ENCODE results near the gene ATG16L2.
"Not testable (repeated sequence)": the region's sequence is repeated elsewhere in the genome, so short reads cannot be mapped to it uniquely, and the experiment has no call there.

Gene ATG16L2

GRCh38 chr11:72842653-72843330 lies 28.6 kb downstream of the ATG16L2 start:
- DNase-seq (ENCODE audit: low read depth, low spot score), result no peak

DNA sequence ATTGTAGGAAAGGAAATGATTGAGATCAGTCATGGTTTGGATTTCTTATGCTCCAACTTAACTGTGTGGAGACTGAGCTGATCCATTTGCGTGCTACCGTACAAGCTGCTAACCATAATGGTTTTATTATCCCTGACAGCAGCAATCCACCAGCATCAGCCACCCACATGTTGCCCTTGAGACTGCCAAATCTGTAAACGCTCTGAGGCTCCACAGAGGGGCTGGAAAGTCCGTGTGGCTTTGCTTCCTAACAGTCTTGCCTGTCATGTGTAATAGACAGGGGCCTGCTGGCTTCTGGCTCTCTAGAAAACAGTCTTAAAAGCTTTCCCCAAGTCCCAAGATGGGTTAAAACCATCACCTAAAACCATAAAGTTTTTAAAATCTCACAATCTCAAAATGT lies 30.1 kb downstream of the ATG16L2 start:
- no peak for DNase-seq (ENCODE audit: low read depth, low spot score)

DNA sequence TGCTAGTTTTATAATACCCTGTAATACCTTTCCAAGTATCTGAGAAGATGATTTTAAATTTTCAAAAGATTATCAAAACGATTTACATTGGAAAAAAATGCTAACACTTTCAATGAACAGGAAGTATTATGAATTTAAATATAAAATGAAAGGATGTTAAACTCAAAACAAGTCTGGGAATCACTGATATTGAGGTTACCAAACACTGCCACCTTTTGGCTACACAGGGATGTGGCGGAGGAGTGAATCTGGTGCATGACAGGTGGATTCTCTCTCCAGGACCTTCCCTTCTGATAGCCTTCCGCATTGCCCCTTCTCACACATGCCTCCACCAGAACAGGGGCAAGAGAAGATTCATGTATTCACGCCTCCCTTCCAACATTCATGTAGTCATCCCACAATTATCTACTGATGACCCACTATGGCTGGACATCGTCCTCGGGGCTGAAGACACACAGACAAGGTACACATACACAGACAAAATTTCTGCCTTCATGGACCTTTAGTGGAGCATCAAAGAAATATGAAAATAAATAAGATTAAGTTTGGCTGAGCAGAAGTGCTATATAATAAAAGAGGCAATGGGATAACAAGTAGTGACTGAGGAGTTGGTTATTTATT lies 34.7 kb downstream of the ATG16L2 start:
- no peak for DNase-seq (ENCODE audit: low read depth, low spot score)

- DNase-seq (ENCODE audit: low read depth, low spot score), result no peak
Measured at GRCh38 chr11:72850832-72851231, 36.6 kb downstream of the ATG16L2 start.

DNA sequence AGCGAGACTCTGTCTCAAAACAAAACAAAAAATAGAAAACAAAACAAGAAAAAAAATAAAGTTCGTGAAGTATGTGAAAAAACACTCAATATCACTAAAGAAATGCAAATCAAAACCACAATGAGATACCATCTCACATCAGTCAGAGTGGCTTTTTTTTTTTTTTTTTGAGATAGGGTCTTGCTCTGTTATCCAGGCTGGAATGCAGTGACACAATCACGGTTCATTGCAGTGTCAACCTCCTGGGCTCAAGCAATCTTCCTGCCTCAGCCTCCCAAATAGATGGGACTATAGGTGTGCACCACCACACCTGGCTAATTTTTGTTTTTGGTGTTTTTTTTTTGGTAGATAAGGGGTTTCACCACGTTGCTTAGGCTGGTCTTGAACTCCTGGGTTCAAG lies 37.5 kb downstream of the ATG16L2 start:
- DNase-seq (ENCODE audit: low read depth, low spot score), result no peak

GRCh38 chr11:72856065-72856464 lies 41.9 kb downstream of the ATG16L2 start:
- no peak for DNase-seq (ENCODE audit: low read depth, low spot score)

GRCh38 chr11:72856551-72857345 lies 42.5 kb downstream of the ATG16L2 start:
- no peak for DNase-seq (ENCODE audit: low read depth, low spot score)

DNA sequence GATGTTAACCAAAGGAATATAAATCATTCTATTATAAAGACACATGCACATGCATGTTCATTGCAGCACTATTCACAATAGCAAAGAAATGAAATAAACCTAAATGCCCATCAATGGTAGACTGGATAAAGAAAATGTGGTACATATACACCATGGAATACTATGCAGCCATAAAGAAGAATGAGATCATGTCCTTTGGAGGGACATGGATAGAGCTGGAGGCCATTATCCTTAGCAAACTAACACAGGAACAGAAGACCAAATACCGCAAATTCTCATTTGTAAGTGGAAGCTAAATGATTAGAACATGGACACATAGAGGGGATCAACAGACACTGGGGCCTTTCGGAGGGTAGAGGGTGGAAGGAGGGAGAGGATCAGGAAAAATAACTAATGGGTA lies 44.1 kb downstream of the ATG16L2 start:
- DNase-seq (ENCODE audit: low read depth, low spot score), result not testable (repeated sequence)

DNA sequence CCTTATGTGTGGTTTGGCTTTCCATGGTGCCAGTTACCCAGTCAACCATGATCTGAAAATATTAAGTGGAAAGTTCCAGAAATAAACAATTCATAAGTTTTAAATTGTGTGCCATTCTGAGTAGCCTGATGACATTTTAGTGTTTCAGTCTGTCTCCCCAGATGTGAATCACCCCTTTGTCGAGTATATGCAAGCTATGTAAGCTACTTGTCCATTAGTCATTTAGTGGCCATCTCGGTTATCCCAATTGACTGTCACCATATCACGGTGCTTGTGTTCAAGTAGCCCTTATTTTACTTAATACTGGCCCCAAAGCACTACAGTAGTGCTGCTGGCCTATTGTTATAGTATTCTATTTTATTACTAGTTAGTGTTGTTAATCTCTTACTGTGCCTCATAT lies 44.9 kb downstream of the ATG16L2 start:
- DNase-seq (ENCODE audit: low read depth, low spot score), result no peak

GRCh38 chr11:72860010-72860409 lies 45.8 kb downstream of the ATG16L2 start:
- no peak for DNase-seq (ENCODE audit: low read depth, low spot score)

DNA sequence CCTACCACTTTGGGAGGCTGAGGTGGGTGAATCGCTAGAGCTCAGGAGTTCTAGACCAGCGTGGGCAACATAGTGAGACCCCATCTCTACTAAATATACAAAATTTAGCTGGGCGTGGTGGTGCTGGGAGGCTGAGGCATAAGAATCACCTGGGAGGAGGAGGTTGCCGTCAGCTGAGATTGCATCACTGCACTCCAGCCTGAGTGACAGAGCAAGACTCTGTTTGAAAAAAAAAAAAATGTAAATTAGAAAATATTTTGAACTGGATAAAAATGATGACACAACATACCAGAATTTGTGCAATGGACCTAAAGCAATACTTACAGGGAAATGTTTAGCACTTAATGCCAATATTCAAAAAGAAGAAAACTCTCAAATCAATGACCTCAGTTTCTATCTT lies 46.4 kb downstream of the ATG16L2 start:
- no peak for DNase-seq (ENCODE audit: low read depth, low spot score)

DNA sequence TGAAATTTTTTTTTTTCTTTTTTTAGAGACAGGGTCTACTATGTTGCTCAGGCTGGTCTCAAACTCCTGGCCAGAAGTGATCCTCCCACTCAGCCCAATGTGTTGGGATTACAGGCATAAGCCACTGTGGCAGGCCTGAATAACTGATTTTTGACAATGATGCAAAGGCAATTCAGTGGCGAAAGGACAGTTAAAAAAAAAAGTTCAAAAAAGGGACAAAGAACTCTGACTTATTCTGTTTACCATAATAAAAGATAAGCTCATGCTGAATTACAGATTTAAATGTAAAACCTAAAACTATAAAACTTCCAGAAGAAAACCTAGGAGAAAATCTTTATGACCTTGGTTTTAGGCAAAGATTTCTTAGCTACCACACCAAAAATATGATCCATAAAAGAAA lies 48.9 kb downstream of the ATG16L2 start:
- DNase-seq (ENCODE audit: low read depth, low spot score), result no peak

DNA sequence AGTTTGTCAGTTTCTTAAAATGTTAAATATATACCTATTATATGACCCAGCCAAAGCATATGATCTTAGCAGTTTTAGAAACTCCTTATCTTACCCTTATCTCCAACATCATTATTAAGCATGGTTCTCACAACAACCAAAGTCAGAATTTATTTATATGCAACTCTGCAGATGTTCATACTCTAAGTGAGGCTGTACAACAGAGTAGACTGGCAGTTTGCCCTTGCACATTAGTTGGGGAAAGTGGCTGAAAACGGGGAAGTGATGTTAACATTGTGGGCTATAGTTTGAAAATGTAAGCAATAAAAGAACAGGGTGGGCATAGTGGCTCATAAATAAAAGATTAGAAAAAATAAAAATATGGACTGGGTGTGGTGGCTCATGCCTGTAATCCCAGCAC lies 49.7 kb downstream of the ATG16L2 start:
- no peak for DNase-seq (ENCODE audit: low read depth, low spot score)

DNA sequence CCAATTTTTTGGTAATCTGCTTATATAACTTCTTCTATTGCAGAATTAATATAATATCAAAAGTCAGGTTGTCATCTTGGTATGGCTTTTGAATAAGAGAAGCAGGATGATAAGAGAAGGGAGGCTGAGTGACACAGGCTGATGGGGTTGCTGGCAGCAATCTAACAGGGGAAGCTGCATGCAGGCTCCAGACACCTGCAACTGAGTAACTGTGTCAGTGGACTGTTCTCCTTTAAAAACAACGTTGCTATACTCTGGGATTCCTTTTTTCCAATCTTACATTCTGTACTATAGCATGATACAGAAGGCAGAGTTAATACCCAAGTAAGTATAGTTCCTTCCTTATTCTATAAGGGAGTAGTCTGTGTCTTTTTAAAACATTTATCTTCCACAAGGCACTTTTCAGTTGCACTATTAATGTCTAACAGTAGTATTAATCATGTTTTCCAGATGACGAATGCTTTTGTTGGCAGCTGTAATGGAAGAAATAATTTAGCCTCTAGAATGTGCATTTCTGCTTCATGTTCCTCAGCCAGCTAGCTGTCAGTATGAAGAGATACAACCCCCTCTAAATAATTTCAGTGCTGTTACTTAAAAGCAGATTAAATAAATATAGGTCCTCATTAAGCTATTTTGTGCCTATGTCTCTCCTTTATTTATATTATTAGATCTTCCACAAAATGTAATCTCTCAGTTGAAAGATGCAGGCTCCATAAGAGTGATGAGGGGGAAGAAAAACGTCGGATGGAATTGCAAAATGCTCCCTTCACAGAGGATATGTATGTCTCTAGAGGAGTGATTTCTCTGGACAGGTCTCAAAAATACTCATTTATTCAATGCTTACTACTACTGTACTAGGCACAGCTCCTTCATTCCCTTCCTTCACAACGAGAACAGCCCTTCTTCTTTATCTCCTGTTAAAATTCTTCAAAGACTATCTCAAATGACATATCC lies 50.8 kb downstream of the ATG16L2 start:
- DNase-seq (ENCODE audit: low read depth, low spot score), result no peak

- no peak for DNase-seq (ENCODE audit: low read depth, low spot score)
Measured at GRCh38 chr11:72867970-72868369, 53.8 kb downstream of the ATG16L2 start.

DNA sequence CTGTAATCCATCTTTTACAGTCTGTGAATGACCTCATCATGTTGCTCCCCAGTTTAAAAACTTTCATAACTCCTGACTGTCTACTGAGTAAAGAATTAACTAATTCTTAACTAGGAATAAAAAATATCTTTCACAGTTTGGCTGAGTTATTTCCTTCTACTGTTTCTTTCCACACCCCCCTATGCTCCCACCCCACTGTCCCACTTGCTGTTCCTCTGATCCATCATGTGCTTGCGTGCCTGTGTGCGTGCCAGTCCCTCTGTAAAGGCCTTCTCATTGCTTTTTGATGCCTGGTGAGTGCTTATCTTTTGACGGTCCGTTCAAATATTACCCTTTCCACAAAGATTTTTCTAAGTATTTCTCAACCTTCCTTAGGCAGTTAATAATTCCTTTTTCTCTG lies 55.6 kb downstream of the ATG16L2 start:
- no peak for DNase-seq (ENCODE audit: low read depth, low spot score)

DNA sequence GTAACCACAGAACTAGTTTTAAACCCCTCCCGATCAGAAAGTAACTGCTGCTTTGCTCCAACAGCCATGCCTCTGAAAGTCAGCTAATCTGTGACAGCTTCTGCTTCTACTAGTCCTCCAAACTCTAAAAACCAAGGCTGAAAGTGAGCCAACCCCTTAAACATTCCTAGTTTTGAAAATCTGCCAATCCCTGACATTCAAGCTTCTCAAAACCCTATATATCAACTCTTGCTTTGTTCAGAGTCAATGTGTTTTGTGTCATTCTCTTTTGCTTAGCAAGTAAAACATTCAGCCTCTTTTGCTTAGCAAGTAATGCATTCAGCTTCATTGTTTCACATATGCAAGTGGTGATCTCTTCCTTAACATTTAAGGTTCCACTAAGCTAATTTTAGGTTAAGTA lies 56.9 kb downstream of the ATG16L2 start:
- DNase-seq (ENCODE audit: low read depth, low spot score), result no peak

- DNase-seq (ENCODE audit: low read depth, low spot score), result no peak
Measured at GRCh38 chr11:72872012-72872411, 57.8 kb downstream of the ATG16L2 start.

GRCh38 chr11:72875736-72876135 lies 61.5 kb downstream of the ATG16L2 start:
- no peak for DNase-seq (ENCODE audit: low read depth, low spot score)

GRCh38 chr11:72876147-72876546 lies 61.9 kb downstream of the ATG16L2 start:
- no peak for DNase-seq (ENCODE audit: low read depth, low spot score)
